Stimulated activated CD8-positive, alpha-beta memory T cell treated with anti-CD3 and anti-CD28 coated beads, Interleukin-15, amount 100 ng/mL, for 1 hour (primary cell): Measurements from ENCODE around the gene ABCA9.

Experiments used
- DNase-seq: peaks from one replicate; pipeline ENCODE4 v3.0.0-alpha.2; 2020; ENCODE audit warnings: low read depth

ABCA9 gene

GRCh38 chr17:69065113-69065512 lies 4.4 kb upstream of the ABCA9 start:
- no peak for DNase-seq

GRCh38 chr17:69064476-69064875 lies 3.7 kb upstream of the ABCA9 start:
- DNase-seq, result no peak

- DNase-seq, result no peak
These were observed 3.3 kb upstream of the ABCA9 start for GRCh38 chr17:69064001-69064400.

GRCh38 chr17:69062860-69063581 lies 2.3 kb upstream of the ABCA9 start:
- DNase-seq, result no peak

- DNase-seq, result no peak
These were observed 1.2 kb upstream of the ABCA9 start for GRCh38 chr17:69061721-69062556.

GRCh38 chr17:69059458-69060175 lies 1.1 kb downstream of the ABCA9 start:
- no peak for DNase-seq

GRCh38 chr17:69058165-69058564 lies 2.6 kb downstream of the ABCA9 start:
- DNase-seq, result no peak

GRCh38 chr17:69057280-69057679 lies 3.4 kb downstream of the ABCA9 start:
- no peak for DNase-seq

GRCh38 chr17:69056179-69056823 lies 4.4 kb downstream of the ABCA9 start:
- no peak for DNase-seq

GRCh38 chr17:69055334-69055733 lies 5.4 kb downstream of the ABCA9 start:
- no peak for DNase-seq

GRCh38 chr17:69050999-69051775 lies 9.5 kb downstream of the ABCA9 start:
- DNase-seq, result no peak

- DNase-seq, result no peak
These were observed 12.1 kb downstream of the ABCA9 start for GRCh38 chr17:69048634-69049033.

- no peak for DNase-seq
These were observed 13.1 kb downstream of the ABCA9 start for GRCh38 chr17:69047368-69048263.

GRCh38 chr17:69046121-69046807 lies 14.5 kb downstream of the ABCA9 start:
- DNase-seq, result no peak

GRCh38 chr17:69045646-69046045 lies 15.1 kb downstream of the ABCA9 start:
- no peak for DNase-seq

GRCh38 chr17:69044371-69044770 lies 16.4 kb downstream of the ABCA9 start:
- no peak for DNase-seq

GRCh38 chr17:69043098-69043734 lies 17.5 kb downstream of the ABCA9 start:
- DNase-seq, result no peak

GRCh38 chr17:69042308-69042707 lies 18.4 kb downstream of the ABCA9 start:
- no peak for DNase-seq

GRCh38 chr17:69031839-69032238 lies 28.9 kb downstream of the ABCA9 start:
- DNase-seq, result no peak
